Astrocyte (in vitro differentiated cells and primary cell): ENCODE measurements around the gene HES2.

Experiments
- EZH2 ChIP-seq: IDR thresholded peaks from 2 replicates; pipeline ENCODE4 v1.6.1; 2012; ENCODE audit warnings: mild to moderate bottlenecking, low read length, inconsistent platforms; ENCODE audit not compliant: insufficient read depth
- TF ChIP-seq, protein P1 (sequence below): IDR thresholded peaks from 2 replicates; pipeline ENCODE4 v1.5.1; 2011; ENCODE audit warnings: low read depth, mild to moderate bottlenecking, inconsistent platforms, low read length, moderate library complexity; ENCODE audit not compliant: insufficient read depth

- TF ChIP-seq, protein P1, sequence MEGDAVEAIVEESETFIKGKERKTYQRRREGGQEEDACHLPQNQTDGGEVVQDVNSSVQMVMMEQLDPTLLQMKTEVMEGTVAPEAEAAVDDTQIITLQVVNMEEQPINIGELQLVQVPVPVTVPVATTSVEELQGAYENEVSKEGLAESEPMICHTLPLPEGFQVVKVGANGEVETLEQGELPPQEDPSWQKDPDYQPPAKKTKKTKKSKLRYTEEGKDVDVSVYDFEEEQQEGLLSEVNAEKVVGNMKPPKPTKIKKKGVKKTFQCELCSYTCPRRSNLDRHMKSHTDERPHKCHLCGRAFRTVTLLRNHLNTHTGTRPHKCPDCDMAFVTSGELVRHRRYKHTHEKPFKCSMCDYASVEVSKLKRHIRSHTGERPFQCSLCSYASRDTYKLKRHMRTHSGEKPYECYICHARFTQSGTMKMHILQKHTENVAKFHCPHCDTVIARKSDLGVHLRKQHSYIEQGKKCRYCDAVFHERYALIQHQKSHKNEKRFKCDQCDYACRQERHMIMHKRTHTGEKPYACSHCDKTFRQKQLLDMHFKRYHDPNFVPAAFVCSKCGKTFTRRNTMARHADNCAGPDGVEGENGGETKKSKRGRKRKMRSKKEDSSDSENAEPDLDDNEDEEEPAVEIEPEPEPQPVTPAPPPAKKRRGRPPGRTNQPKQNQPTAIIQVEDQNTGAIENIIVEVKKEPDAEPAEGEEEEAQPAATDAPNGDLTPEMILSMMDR, result no peak
- no peak for TF ChIP-seq EZH2
These were observed 27.5 kb downstream of the HES2 start for GRCh38 chr1:6391951-6392808.
